ENCODE measurements around the gene GFM2. TPM values are rescaled to one million over a fixed set of nuclear protein-coding genes. Genes with fewer than 3 reads are reported as not detected.

Gene GFM2
- total RNA-seq, 1 experiment from 2014 or later: 22.5 TPM

DNA sequence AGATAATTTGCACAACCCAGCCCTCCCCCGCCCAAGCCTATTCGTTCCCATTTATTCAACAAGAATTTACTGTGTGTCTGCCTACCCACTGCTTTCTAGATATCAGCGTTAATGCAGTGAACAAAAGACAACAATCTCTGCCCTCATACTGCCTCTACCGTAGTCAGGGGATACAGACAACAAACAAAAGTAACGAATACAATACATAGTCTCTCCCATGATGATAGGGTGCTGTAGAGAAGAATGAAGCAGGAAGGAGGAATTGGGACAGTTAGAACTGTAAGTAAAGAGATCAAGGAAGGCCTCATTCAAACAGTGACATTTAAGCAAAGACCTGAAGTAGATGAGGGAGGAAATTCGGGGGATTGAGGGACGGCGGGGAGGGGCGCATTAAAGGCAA lies 1.7 kb downstream of the GFM2 start:
- peaks cover 27% of the 10 kb centered on the region for H3K4me1 ChIP-seq (ENCODE audit: control insufficient read depth, insufficient read depth, low read length)
- peaks cover 26% of the 10 kb centered on the region for H3K36me3 ChIP-seq (ENCODE audit: control insufficient read depth, insufficient read depth, low read length)
- DNase-seq (ENCODE audit: low read depth, low spot score) (no peak), ATAC-seq (no peak)
- BruUV-seq (replicated peaks): no TSS peak
- CTCF ChIA-PET: no interaction called here
- TF ChIP-seq, protein P1, sequence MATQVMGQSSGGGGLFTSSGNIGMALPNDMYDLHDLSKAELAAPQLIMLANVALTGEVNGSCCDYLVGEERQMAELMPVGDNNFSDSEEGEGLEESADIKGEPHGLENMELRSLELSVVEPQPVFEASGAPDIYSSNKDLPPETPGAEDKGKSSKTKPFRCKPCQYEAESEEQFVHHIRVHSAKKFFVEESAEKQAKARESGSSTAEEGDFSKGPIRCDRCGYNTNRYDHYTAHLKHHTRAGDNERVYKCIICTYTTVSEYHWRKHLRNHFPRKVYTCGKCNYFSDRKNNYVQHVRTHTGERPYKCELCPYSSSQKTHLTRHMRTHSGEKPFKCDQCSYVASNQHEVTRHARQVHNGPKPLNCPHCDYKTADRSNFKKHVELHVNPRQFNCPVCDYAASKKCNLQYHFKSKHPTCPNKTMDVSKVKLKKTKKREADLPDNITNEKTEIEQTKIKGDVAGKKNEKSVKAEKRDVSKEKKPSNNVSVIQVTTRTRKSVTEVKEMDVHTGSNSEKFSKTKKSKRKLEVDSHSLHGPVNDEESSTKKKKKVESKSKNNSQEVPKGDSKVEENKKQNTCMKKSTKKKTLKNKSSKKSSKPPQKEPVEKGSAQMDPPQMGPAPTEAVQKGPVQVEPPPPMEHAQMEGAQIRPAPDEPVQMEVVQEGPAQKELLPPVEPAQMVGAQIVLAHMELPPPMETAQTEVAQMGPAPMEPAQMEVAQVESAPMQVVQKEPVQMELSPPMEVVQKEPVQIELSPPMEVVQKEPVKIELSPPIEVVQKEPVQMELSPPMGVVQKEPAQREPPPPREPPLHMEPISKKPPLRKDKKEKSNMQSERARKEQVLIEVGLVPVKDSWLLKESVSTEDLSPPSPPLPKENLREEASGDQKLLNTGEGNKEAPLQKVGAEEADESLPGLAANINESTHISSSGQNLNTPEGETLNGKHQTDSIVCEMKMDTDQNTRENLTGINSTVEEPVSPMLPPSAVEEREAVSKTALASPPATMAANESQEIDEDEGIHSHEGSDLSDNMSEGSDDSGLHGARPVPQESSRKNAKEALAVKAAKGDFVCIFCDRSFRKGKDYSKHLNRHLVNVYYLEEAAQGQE (IDR thresholded peaks at IDR 0.05; ENCODE audit: insufficient read depth in 1 of 2, low read depth in 2 of 2, low read length in 1 of 2): no peak
- TF ChIP-seq POLR2AphosphoS5 (IDR thresholded peaks at IDR 0.05; ENCODE audit: low read depth, low read length): no peak
- peak overlapping the region; percentile 98 for H3K27ac ChIP-seq (ENCODE audit: low read length)
- in situ Hi-C loops (cut with HindIII; ENCODE audit: low pct_unique_long_range_greater_than_20kb, low sequenced_read_pairs): no loop called here
- POLR2A ChIA-PET: no interaction called here
- H3K4me3 ChIP-seq (ENCODE audit: low read depth in 2 of 2, low read length in 2 of 2): peak overlapping the region in 1 of 2 experiments; percentile 99; a peak in 2 of 4 replicates
- no peaks in the 10 kb centered on the region for H3K9me3 ChIP-seq (ENCODE audit: control insufficient read depth, insufficient read depth, low read depth, low read length)
- intact Hi-C loops (cut with micrococcal nuclease; ENCODE audit: unreplicated experiment): loop anchor here (10.0 kb wide), 1 partner anchor 150 kb away; no protein-coding TSS in a partner anchor
- no peaks in the 10 kb centered on the region for H3K27me3 ChIP-seq (ENCODE audit: control insufficient read depth, insufficient read depth, low read length)

DNA sequence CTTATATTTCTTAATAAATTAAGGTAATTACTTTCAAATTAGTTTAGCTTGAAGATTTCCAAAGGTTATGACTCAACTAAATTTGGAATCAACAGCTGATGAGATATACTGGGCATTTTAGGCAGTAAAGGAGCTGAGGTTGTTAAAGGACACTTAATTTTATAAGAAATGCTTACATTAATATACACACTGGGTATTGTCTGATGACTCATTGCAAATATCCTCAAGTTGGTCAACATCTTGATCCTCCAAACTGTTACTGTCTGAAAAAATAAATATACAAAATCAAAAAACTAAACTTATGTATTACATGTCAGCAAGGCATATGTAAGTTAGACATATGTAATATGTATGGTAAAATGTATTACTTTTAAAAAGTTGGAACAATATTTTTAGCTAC lies 3.4 kb downstream of the GFM2 start:
- TF ChIP-seq SIN3A (IDR thresholded peaks at IDR 0.05; ENCODE audit: borderline replicate concordance, insufficient read depth, low read depth, low read length) (no peak), TCF7L2 (IDR thresholded peaks at IDR 0.05; ENCODE audit: low read depth, low read length) (no peak), POLR2AphosphoS5 (IDR thresholded peaks at IDR 0.05; ENCODE audit: low read depth, low read length) (no peak)
- TF ChIP-seq, protein P1 (IDR thresholded peaks at IDR 0.05; ENCODE audit: insufficient read depth in 1 of 2, low read depth in 2 of 2, low read length in 1 of 2): no peak
- TF ChIP-seq, protein P2, sequence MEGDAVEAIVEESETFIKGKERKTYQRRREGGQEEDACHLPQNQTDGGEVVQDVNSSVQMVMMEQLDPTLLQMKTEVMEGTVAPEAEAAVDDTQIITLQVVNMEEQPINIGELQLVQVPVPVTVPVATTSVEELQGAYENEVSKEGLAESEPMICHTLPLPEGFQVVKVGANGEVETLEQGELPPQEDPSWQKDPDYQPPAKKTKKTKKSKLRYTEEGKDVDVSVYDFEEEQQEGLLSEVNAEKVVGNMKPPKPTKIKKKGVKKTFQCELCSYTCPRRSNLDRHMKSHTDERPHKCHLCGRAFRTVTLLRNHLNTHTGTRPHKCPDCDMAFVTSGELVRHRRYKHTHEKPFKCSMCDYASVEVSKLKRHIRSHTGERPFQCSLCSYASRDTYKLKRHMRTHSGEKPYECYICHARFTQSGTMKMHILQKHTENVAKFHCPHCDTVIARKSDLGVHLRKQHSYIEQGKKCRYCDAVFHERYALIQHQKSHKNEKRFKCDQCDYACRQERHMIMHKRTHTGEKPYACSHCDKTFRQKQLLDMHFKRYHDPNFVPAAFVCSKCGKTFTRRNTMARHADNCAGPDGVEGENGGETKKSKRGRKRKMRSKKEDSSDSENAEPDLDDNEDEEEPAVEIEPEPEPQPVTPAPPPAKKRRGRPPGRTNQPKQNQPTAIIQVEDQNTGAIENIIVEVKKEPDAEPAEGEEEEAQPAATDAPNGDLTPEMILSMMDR (IDR thresholded peaks at IDR 0.05): no peak
- H3K4me3 ChIP-seq (ENCODE audit: low read depth in 2 of 2, low read length in 2 of 2): no peak overlapping the region
- BruUV-seq (replicated peaks): no TSS peak
- ATAC-seq (no peak), DNase-seq (ENCODE audit: low read depth, low spot score) (no peak)
- no peak overlapping the region; the same call in 1 of the 2 replicates for H3K27ac ChIP-seq (ENCODE audit: low read length)
- no peaks in the 10 kb centered on the region for H3K27me3 ChIP-seq (ENCODE audit: control insufficient read depth, insufficient read depth, low read length)
- intact Hi-C loops (cut with micrococcal nuclease; ENCODE audit: unreplicated experiment) (loop anchor here (10.0 kb wide), 1 partner anchor 151 kb away; no protein-coding TSS in a partner anchor), in situ Hi-C loops (cut with HindIII; ENCODE audit: low pct_unique_long_range_greater_than_20kb, low sequenced_read_pairs) (no loop called here)
- peaks cover 27% of the 10 kb centered on the region for H3K4me1 ChIP-seq (ENCODE audit: control insufficient read depth, insufficient read depth, low read length)
- peaks cover 19% of the 10 kb centered on the region for H3K36me3 ChIP-seq (ENCODE audit: control insufficient read depth, insufficient read depth, low read length)
- CTCF ChIA-PET: no interaction called here
- no peaks in the 10 kb centered on the region for H3K9me3 ChIP-seq (ENCODE audit: control insufficient read depth, insufficient read depth, low read depth, low read length)
- POLR2A ChIA-PET: interaction anchor here (0.6 kb wide), 1 partner anchor 508 kb away, joined by 3 read pairs; no protein-coding TSS in a partner anchor

Data from Panc1 (cell line).